GM23338 (cell line): ENCODE measurements around the gene CLEC2B. TPM values are rescaled to one million over a fixed set of nuclear protein-coding genes. Genes with fewer than 3 reads are reported as not detected.

Experiments
- ATAC-seq: fragments of 200-7000 bp; cut with Tn5 transposase; 3 replicates; pipeline ENCODE4 v1.9.1; 2020
- DNase-seq: peaks from one replicate; pipeline ENCODE4 v3.0.0-alpha.2; 2015; ENCODE audit warnings: low spot score
- H2AFZ ChIP-seq: fragments of 200-600 bp; sonication (generic); 2 replicates; pipeline ENCODE4 v1.8.0; 2016; ENCODE audit warnings: antibody characterized with exemption, mild to moderate bottlenecking, moderate library complexity
- H3F3A ChIP-seq: fragments of 200-600 bp; sonication (generic); replicated peaks from 2 replicates; pipeline ENCODE4 v1.8.0; 2017; ENCODE audit warnings: antibody characterized with exemption, mixed run types, low read depth
- H3K27ac ChIP-seq: fragments of 200-600 bp; sonication (generic); 2 replicates; pipeline ENCODE4 v1.6.1; 2016; ENCODE audit warnings: low read depth
- H3K27me3 ChIP-seq: fragments of 200-600 bp; sonication (generic); 2 replicates; pipeline ENCODE4 v1.8.0; 2016; ENCODE audit warnings: mild to moderate bottlenecking, mixed run types, moderate library complexity; ENCODE audit not compliant: insufficient read depth
- H3K36me3 ChIP-seq: fragments of 200-600 bp; sonication (generic); 2 replicates; pipeline ENCODE4 v1.8.0; 2016; ENCODE audit warnings: mild to moderate bottlenecking; ENCODE audit not compliant: insufficient read depth
- H3K4me1 ChIP-seq: fragments of 200-600 bp; sonication (generic); 2 replicates; pipeline ENCODE4 v1.8.0; 2016; ENCODE audit warnings: mild to moderate bottlenecking, moderate library complexity; ENCODE audit not compliant: insufficient read depth
- H3K4me2 ChIP-seq: fragments of 200-600 bp; sonication (generic); 2 replicates; pipeline ENCODE4 v1.7.1; 2017; ENCODE audit warnings: mixed run types
- H3K4me3 ChIP-seq: fragments of 200-600 bp; sonication (generic); 2 replicates; pipeline ENCODE4 v1.6.1; 2016; ENCODE audit warnings: mixed run types
- H3K79me2 ChIP-seq: fragments of 200-600 bp; sonication (generic); replicated peaks from 2 replicates; pipeline ENCODE4 v1.8.0; 2017; ENCODE audit warnings: mild to moderate bottlenecking; ENCODE audit not compliant: insufficient read depth
- H3K9me2 ChIP-seq: fragments of 200-600 bp; sonication (generic); 2 replicates; pipeline ENCODE4 v1.8.0; 2017; ENCODE audit not compliant: insufficient read depth
- H4K20me1 ChIP-seq: fragments of 200-600 bp; sonication (generic); replicated peaks from 2 replicates; pipeline ENCODE4 v1.8.0; 2017; ENCODE audit warnings: mild to moderate bottlenecking; ENCODE audit not compliant: insufficient read depth
- H3K27ac Mint-ChIP-seq: 2 replicates; pipeline ENCODE4 v1.8.0; 2020; ENCODE audit warnings: inconsistent platforms, mild to moderate bottlenecking, moderate library complexity, mixed read lengths
- H3K27me3 Mint-ChIP-seq: 3 replicates; pipeline ENCODE4 v1.8.0; 2022; ENCODE audit warnings: low read depth, mild to moderate bottlenecking, moderate library complexity, mixed read lengths, inconsistent platforms; ENCODE audit not compliant: insufficient read depth, poor library complexity
- H3K36me3 Mint-ChIP-seq: 3 replicates; pipeline ENCODE4 v1.8.0; 2021; ENCODE audit warnings: low read depth, mild to moderate bottlenecking, inconsistent platforms, moderate library complexity, mixed read lengths
- H3K4me1 Mint-ChIP-seq: 3 replicates; pipeline ENCODE4 v1.8.0; 2020; ENCODE audit warnings: mild to moderate bottlenecking, inconsistent platforms, mixed read lengths
- H3K4me3 Mint-ChIP-seq: 3 replicates; pipeline ENCODE4 v1.8.0; 2021; ENCODE audit warnings: moderate library complexity, mild to moderate bottlenecking, inconsistent platforms, mixed read lengths
- H3K9me3 Mint-ChIP-seq: 3 replicates; pipeline ENCODE4 v1.8.0; 2020; ENCODE audit warnings: moderate library complexity, mild to moderate bottlenecking, inconsistent platforms, mixed read lengths
- CREB1 ChIP-seq: fragments of 250-450 bp; sonication (Bioruptor Pico); IDR thresholded peaks from 2 replicates; pipeline ENCODE4 v1.5.0; 2020; ENCODE audit warnings: low read depth, mild to moderate bottlenecking, moderate library complexity
- CTCF ChIP-seq, 2 experiments: fragments of 200-600 bp in 1 of 2; sonication (generic) in 1 of 2; conservative IDR thresholded peaks; 2 replicates each; pipeline versions ENCODE4 v1.5.1 to v1.6.1; 2016 to 2017; ENCODE audit warnings: antibody characterized with exemption in 2 of 2, low read depth in 2 of 2, mild to moderate bottlenecking in 2 of 2, moderate library complexity in 1 of 2
- ETS1 ChIP-seq: IDR thresholded peaks from 2 replicates; pipeline ENCODE4 v1.6.1; 2016; ENCODE audit warnings: antibody characterized with exemption
- EZH2 ChIP-seq: fragments of 200-600 bp; sonication (generic); IDR thresholded peaks from one replicate; pipeline ENCODE4 v1.8.0; 2017; ENCODE audit warnings: antibody characterized with exemption, mild to moderate bottlenecking, low read depth; ENCODE audit not compliant: unreplicated experiment
- NANOG ChIP-seq: IDR thresholded peaks from 2 replicates; pipeline ENCODE4 v1.6.1; 2016; ENCODE audit warnings: antibody characterized with exemption, borderline replicate concordance
- STAT1 ChIP-seq: IDR thresholded peaks from one replicate; pipeline ENCODE4 v1.6.1; 2016; ENCODE audit warnings: antibody characterized with exemption; ENCODE audit not compliant: unreplicated experiment
- ZNF114 ChIP-seq: fragments of 250-450 bp; sonication (Bioruptor Pico); IDR thresholded peaks from 2 replicates; pipeline ENCODE4 v1.5.0; 2020; ENCODE audit warnings: mild to moderate bottlenecking, moderate library complexity
- ZNF462 ChIP-seq: fragments of 250-450 bp; sonication (Bioruptor Pico); IDR thresholded peaks from 2 replicates; pipeline ENCODE4 v1.5.0; 2020; ENCODE audit warnings: mild to moderate bottlenecking, moderate library complexity
- polyA plus RNA-seq: library from polyadenylated mRNA; unstranded; fragments of >200 nt; fragmentation: Nextera tagmentation; extraction: Ambion mirVana; gene quantifications from 2 replicates; pipeline ENCODE4 v1.2.1, GENCODE V29; 2016
- total RNA-seq: library from RNA; depleted of rRNA; stranded (reverse); fragments of >200 nt; shearing (Covaris generic); gene quantifications from 2 replicates; pipeline ENCODE4 v1.2.3, GENCODE V29; 2014
- TF ChIP-seq, protein P1 (sequence below): IDR thresholded peaks from one replicate; pipeline ENCODE4 v1.6.1; 2018; ENCODE audit warnings: antibody characterized with exemption; ENCODE audit not compliant: unreplicated experiment

CLEC2B gene
- total and polyA plus RNA-seq, 2 experiments from 2014 or later: not detected

- no peak for TF ChIP-seq ZNF462
- TF ChIP-seq ETS1: no peak
- no peak for TF ChIP-seq ZNF114 (CRISPR knock-in tag)
Measured at GRCh38 chr12:9899209-9899608, 30.1 kb upstream of the CLEC2B start (continued).

GRCh38 chr12:9897535-9897934 lies 28.4 kb upstream of the CLEC2B start:
- DNase-seq (no peak), ATAC-seq (no peak)
- Histone ChIP-seq H3K27me3 (no peaks in the 10 kb centered on the region), H3K79me2 (no peaks in the 10 kb centered on the region), H3F3A (no peaks in the 10 kb centered on the region), H3K36me3 (0 out of 2 replicates have a peak, but pooled peaks cover 3% of the 10 kb centered on the region), H3K4me3 (no peak overlapping the region), H3K9me2 (peaks cover 5% of the 10 kb centered on the region; the same call in 1 of the 2 replicates), H2AFZ (no peak overlapping the region; the same call in 1 of the 2 replicates), H3K27ac (no peak overlapping the region), H3K4me1 (no peaks in the 10 kb centered on the region; the same call in 1 of the 2 replicates), H3K4me2 (no peak overlapping the region), H4K20me1 (no peaks in the 10 kb centered on the region)
- H3K4me3 Mint-ChIP-seq: no peak overlapping the region
- no peak overlapping the region for H3K27ac Mint-ChIP-seq
- H3K27me3 Mint-ChIP-seq: peaks cover 1% of the 10 kb centered on the region
- H3K36me3 Mint-ChIP-seq: peaks cover 9% of the 10 kb centered on the region; the same call in 2 of the 3 replicates
- H3K4me1 Mint-ChIP-seq: peaks cover 7% of the 10 kb centered on the region
- peaks cover 14% of the 10 kb centered on the region for H3K9me3 Mint-ChIP-seq
- TF ChIP-seq EZH2 (no peak), NANOG (no peak), CREB1 (CRISPR knock-in tag) (no peak), CTCF (conservative IDR thresholded peaks at IDR 0.05; ENCODE audit: low read depth in 2 of 2) (no peak), STAT1 (no peak)
- TF ChIP-seq, protein P1, sequence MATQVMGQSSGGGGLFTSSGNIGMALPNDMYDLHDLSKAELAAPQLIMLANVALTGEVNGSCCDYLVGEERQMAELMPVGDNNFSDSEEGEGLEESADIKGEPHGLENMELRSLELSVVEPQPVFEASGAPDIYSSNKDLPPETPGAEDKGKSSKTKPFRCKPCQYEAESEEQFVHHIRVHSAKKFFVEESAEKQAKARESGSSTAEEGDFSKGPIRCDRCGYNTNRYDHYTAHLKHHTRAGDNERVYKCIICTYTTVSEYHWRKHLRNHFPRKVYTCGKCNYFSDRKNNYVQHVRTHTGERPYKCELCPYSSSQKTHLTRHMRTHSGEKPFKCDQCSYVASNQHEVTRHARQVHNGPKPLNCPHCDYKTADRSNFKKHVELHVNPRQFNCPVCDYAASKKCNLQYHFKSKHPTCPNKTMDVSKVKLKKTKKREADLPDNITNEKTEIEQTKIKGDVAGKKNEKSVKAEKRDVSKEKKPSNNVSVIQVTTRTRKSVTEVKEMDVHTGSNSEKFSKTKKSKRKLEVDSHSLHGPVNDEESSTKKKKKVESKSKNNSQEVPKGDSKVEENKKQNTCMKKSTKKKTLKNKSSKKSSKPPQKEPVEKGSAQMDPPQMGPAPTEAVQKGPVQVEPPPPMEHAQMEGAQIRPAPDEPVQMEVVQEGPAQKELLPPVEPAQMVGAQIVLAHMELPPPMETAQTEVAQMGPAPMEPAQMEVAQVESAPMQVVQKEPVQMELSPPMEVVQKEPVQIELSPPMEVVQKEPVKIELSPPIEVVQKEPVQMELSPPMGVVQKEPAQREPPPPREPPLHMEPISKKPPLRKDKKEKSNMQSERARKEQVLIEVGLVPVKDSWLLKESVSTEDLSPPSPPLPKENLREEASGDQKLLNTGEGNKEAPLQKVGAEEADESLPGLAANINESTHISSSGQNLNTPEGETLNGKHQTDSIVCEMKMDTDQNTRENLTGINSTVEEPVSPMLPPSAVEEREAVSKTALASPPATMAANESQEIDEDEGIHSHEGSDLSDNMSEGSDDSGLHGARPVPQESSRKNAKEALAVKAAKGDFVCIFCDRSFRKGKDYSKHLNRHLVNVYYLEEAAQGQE: no peak
